ENCODE measurements around the gene LRIG1.

The LRIG1 gene

DNA sequence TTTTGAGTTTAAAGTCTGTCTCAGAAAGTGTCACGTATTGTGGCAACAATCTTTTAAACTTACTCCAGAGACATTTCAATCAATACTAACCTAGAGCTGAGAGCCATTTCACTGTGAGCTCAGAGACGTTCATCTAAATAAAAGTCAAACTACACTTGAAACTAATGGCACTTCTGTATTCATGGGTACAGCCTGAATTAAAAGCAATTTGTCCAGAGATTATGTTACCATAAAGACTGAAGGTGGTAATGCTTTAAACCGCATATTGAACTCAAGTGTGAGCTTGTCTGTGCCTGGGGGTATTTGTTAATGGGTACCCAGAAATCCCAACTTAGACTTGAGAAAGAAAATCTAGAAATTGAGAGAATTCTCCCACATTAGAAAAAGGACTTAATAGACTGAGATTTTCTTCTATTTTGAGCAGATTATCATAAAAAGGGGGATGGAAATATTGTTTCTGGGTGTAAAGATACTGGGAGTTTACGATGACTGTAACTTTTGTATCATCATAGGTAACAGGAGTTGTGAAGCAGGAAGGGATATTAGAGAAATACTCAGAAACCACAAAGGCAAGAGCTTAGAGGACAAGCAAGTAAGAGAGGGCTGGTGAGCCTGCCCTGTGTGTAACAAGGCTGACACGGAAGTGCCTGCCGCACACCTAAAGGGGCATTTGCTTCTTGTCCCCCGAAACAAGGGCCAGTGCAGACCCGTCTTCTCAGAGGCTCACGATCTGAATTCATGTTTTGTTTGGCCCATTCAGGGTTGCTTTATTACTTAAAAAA is 36.9 kb downstream of the LRIG1 start:
- TF ChIP-seq EGR1 (IDR thresholded peaks at IDR 0.05) (no peak), CEBPB (IDR thresholded peaks at IDR 0.05) (no peak), YY1 (IDR thresholded peaks at IDR 0.05; ENCODE audit: low read depth) (no peak), EP300 (IDR thresholded peaks at IDR 0.05; ENCODE audit: borderline replicate concordance) (no peak), FOXM1 (IDR thresholded peaks at IDR 0.05; ENCODE audit: borderline replicate concordance, low read depth) (no peak), NFIC (IDR thresholded peaks at IDR 0.05) (no peak), RAD21 (IDR thresholded peaks at IDR 0.05; ENCODE audit: low read depth) (no peak), TCF12 (IDR thresholded peaks at IDR 0.05; ENCODE audit: low read depth) (no peak), TAF1 (IDR thresholded peaks at IDR 0.05; ENCODE audit: low read depth) (no peak), CREB1 (IDR thresholded peaks at IDR 0.05; ENCODE audit: low read depth) (no peak), TEAD4 (IDR thresholded peaks at IDR 0.05) (no peak), ZBTB7A (IDR thresholded peaks at IDR 0.05; ENCODE audit: low read depth) (no peak)
- TF ChIP-seq, protein P1, sequence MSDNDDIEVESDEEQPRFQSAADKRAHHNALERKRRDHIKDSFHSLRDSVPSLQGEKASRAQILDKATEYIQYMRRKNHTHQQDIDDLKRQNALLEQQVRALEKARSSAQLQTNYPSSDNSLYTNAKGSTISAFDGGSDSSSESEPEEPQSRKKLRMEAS (IDR thresholded peaks at IDR 0.05) = no peak
- TF ChIP-seq, protein P2, sequence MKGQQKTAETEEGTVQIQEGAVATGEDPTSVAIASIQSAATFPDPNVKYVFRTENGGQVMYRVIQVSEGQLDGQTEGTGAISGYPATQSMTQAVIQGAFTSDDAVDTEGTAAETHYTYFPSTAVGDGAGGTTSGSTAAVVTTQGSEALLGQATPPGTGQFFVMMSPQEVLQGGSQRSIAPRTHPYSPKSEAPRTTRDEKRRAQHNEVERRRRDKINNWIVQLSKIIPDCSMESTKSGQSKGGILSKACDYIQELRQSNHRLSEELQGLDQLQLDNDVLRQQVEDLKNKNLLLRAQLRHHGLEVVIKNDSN (IDR thresholded peaks at IDR 0.05) = no peak
- TF ChIP-seq, protein P3, sequence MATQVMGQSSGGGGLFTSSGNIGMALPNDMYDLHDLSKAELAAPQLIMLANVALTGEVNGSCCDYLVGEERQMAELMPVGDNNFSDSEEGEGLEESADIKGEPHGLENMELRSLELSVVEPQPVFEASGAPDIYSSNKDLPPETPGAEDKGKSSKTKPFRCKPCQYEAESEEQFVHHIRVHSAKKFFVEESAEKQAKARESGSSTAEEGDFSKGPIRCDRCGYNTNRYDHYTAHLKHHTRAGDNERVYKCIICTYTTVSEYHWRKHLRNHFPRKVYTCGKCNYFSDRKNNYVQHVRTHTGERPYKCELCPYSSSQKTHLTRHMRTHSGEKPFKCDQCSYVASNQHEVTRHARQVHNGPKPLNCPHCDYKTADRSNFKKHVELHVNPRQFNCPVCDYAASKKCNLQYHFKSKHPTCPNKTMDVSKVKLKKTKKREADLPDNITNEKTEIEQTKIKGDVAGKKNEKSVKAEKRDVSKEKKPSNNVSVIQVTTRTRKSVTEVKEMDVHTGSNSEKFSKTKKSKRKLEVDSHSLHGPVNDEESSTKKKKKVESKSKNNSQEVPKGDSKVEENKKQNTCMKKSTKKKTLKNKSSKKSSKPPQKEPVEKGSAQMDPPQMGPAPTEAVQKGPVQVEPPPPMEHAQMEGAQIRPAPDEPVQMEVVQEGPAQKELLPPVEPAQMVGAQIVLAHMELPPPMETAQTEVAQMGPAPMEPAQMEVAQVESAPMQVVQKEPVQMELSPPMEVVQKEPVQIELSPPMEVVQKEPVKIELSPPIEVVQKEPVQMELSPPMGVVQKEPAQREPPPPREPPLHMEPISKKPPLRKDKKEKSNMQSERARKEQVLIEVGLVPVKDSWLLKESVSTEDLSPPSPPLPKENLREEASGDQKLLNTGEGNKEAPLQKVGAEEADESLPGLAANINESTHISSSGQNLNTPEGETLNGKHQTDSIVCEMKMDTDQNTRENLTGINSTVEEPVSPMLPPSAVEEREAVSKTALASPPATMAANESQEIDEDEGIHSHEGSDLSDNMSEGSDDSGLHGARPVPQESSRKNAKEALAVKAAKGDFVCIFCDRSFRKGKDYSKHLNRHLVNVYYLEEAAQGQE (IDR thresholded peaks at IDR 0.05; ENCODE audit: low read depth) = no peak

DNA sequence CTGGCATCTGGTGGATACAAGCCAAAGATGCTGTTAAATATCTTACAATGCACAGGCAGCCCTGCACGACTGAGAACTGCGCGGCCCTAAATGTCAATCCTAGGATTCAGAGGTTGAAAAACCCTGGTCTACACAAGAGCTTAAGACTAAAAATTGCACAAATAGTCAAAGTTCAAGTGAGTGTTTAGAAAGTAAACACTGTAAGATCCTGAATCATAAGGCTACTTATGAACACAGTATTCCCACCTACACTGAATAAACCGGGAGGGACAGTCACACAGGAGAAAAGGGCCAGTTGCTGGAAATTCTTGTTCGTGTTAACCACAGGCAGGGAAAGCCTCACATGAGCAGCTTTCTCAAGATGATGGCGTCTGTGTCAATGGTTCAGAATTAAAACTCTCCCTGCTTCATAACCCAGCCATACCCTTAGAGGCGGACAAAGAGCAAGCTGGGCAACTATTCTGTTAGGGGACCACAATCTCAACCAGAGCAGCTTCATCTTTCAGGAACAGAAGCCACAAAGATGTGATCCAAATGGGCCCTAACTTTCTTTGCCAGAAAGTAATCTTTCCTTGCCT is 37.7 kb downstream of the LRIG1 start:
- TF ChIP-seq EP300 (IDR thresholded peaks at IDR 0.05; ENCODE audit: borderline replicate concordance) (no peak), ZBTB7A (IDR thresholded peaks at IDR 0.05; ENCODE audit: low read depth) (no peak), TAF1 (IDR thresholded peaks at IDR 0.05; ENCODE audit: low read depth) (no peak), YY1 (IDR thresholded peaks at IDR 0.05; ENCODE audit: low read depth) (no peak), TCF12 (IDR thresholded peaks at IDR 0.05; ENCODE audit: low read depth) (no peak), FOXM1 (IDR thresholded peaks at IDR 0.05; ENCODE audit: borderline replicate concordance, low read depth) (no peak), EGR1 (IDR thresholded peaks at IDR 0.05) (no peak), CEBPB (IDR thresholded peaks at IDR 0.05) (no peak), NFIC (IDR thresholded peaks at IDR 0.05) (no peak), TEAD4 (IDR thresholded peaks at IDR 0.05) (no peak), RAD21 (IDR thresholded peaks at IDR 0.05; ENCODE audit: low read depth) (no peak), CREB1 (IDR thresholded peaks at IDR 0.05; ENCODE audit: low read depth) (no peak)
- TF ChIP-seq, protein P1 (IDR thresholded peaks at IDR 0.05) = no peak
- TF ChIP-seq, protein P2 (IDR thresholded peaks at IDR 0.05) = no peak
- TF ChIP-seq, protein P3 (IDR thresholded peaks at IDR 0.05; ENCODE audit: low read depth) = no peak

DNA sequence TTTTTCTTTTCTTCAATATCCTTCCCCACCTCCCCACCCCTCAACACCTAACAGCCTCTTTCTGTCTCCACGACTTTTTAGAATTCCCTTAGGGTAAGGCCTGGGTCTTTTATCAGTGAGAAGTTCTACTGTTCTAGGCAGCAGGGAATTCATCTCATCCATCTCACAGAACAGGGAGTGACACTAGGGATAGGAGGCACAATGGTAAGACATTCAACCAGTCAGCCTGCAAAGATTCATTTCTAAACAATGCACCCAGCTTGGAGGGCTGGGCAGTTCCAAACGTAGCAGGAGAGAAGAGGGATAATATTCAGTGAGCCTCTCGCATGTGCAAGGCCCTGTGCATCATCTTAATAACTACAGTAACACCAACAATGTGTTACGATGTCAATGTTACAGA is 43.6 kb downstream of the LRIG1 start:
- no peak for TF ChIP-seq NFIC (IDR thresholded peaks at IDR 0.05)
- TF ChIP-seq, protein P1 (IDR thresholded peaks at IDR 0.05) = no peak
- no peak for TF ChIP-seq CREB1 (IDR thresholded peaks at IDR 0.05; ENCODE audit: low read depth)
- TF ChIP-seq RAD21 (IDR thresholded peaks at IDR 0.05; ENCODE audit: low read depth) = no peak
- no peak for TF ChIP-seq YY1 (IDR thresholded peaks at IDR 0.05; ENCODE audit: low read depth)
- no peak for TF ChIP-seq FOXM1 (IDR thresholded peaks at IDR 0.05; ENCODE audit: borderline replicate concordance, low read depth)
- no peak for TF ChIP-seq EP300 (IDR thresholded peaks at IDR 0.05; ENCODE audit: borderline replicate concordance)
- TF ChIP-seq, protein P2 (IDR thresholded peaks at IDR 0.05) = no peak
- TF ChIP-seq EGR1 (IDR thresholded peaks at IDR 0.05) = no peak

DNA sequence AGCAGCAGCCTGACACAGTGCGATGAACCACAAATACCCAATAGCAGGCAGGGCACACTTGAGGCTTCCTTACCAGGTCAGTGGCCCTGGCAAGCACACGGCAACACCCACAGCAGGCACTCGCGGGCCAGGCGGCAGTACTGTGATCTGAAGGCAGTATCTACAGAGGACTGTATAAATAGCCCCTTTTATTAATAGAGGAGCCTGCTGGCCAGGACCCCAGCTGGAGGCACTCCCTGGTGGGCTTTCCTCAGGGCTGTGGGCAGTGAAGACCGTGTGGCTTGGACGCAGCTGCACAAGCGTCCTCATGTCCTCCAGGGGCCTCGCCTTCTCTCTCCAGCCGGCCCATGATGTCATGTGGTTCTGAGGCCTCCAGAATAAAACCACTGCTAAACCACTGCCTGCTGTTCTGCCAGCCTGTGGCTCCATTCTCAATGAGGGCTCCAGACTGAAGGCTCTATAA is 44.1 kb downstream of the LRIG1 start:
- TF ChIP-seq ZBTB7A (IDR thresholded peaks at IDR 0.05; ENCODE audit: low read depth) = no peak
- TF ChIP-seq TAF1 (IDR thresholded peaks at IDR 0.05; ENCODE audit: low read depth) = no peak
- TF ChIP-seq, protein P3 (IDR thresholded peaks at IDR 0.05; ENCODE audit: low read depth) = no peak
- TF ChIP-seq NFIC (IDR thresholded peaks at IDR 0.05) = no peak
- TF ChIP-seq, protein P1 (IDR thresholded peaks at IDR 0.05) = no peak
- TF ChIP-seq TCF12 (IDR thresholded peaks at IDR 0.05; ENCODE audit: low read depth) = no peak
- TF ChIP-seq TEAD4 (IDR thresholded peaks at IDR 0.05) = no peak
- no peak for TF ChIP-seq EP300 (IDR thresholded peaks at IDR 0.05; ENCODE audit: borderline replicate concordance)
- no peak for TF ChIP-seq YY1 (IDR thresholded peaks at IDR 0.05; ENCODE audit: low read depth)

All from Ishikawa (cell line).